Keratinocyte (primary cell): ENCODE measurements around the gene GSK3A. TPM values are rescaled to one million over a fixed set of nuclear protein-coding genes. Genes with fewer than 3 reads are reported as not detected.

ENCODE experiments used
- DNase-seq: peaks from one replicate; pipeline ENCODE4 v3.0.0-alpha.2; 2011; ENCODE audit warnings: low read depth, missing footprints, low spot score
- FAIRE-seq: peaks from 2 replicates; lab custom pipeline; 2011; peaks lifted over from hg19 to GRCh38; lab: Jason Lieb, UNC
- H2AFZ ChIP-seq: 2 replicates; pipeline ENCODE4 v1.6.0; 2012; ENCODE audit warnings: low read length, control low read depth, inconsistent platforms; ENCODE audit not compliant: control insufficient read depth
- H3K27ac ChIP-seq: 2 replicates; pipeline ENCODE4 v1.5.1; 2011; ENCODE audit warnings: low read length; ENCODE audit not compliant: control insufficient read depth, insufficient read depth
- H3K27me3 ChIP-seq: 3 replicates; pipeline ENCODE4 v1.6.0; 2011; ENCODE audit warnings: low read length; ENCODE audit not compliant: control insufficient read depth, insufficient read depth; ENCODE audit errors: extremely low read depth
- H3K36me3 ChIP-seq, 2 experiments: 2 replicates in 1 of 2; 3 replicates in 1 of 2; pipeline ENCODE4 v1.5.1; 2011; ENCODE audit warnings: low read length in 2 of 2, mild to moderate bottlenecking in 1 of 2; ENCODE audit not compliant: control insufficient read depth in 2 of 2, insufficient read depth in 2 of 2; ENCODE audit errors: extremely low read depth in 1 of 2
- H3K4me1 ChIP-seq: 3 replicates; pipeline ENCODE4 v1.5.1; 2011; ENCODE audit warnings: low read length; ENCODE audit not compliant: control insufficient read depth, insufficient read depth; ENCODE audit errors: extremely low read depth
- H3K4me2 ChIP-seq: 3 replicates; pipeline ENCODE4 v1.6.0; 2011; ENCODE audit warnings: low read depth, low read length; ENCODE audit not compliant: control insufficient read depth, insufficient read depth; ENCODE audit errors: extremely low read depth
- H3K4me3 ChIP-seq, 3 experiments: fragments of 200-600 bp in 1 of 3; sonication (generic) in 1 of 3; 2 replicates in 2 of 3; 3 replicates in 1 of 3; pipeline ENCODE4 v1.5.1; 2011 to 2016; ENCODE audit warnings: low read length in 3 of 3, mild to moderate bottlenecking in 3 of 3, control low read depth in 2 of 3, inconsistent platforms in 1 of 3, low read depth in 1 of 3, mixed read lengths in 1 of 3, mixed run types in 1 of 3, moderate library complexity in 1 of 3; ENCODE audit not compliant: control insufficient read depth in 2 of 3, insufficient read depth in 2 of 3; ENCODE audit errors: extremely low read depth in 1 of 3
- H3K79me2 ChIP-seq: 2 replicates; pipeline ENCODE4 v1.6.0; 2012; ENCODE audit warnings: low read length; ENCODE audit not compliant: control insufficient read depth, insufficient read depth
- H3K9ac ChIP-seq: 3 replicates; pipeline ENCODE4 v1.6.0; 2011; ENCODE audit warnings: low read length; ENCODE audit not compliant: control insufficient read depth, insufficient read depth; ENCODE audit errors: extremely low read depth
- H3K9me1 ChIP-seq: 3 replicates; pipeline ENCODE4 v1.6.0; 2011; ENCODE audit warnings: low read length; ENCODE audit not compliant: control insufficient read depth, insufficient read depth; ENCODE audit errors: extremely low read depth
- H3K9me3 ChIP-seq: 2 replicates; pipeline ENCODE4 v1.5.1; 2012; ENCODE audit warnings: low read depth, low read length; ENCODE audit not compliant: control insufficient read depth
- H4K20me1 ChIP-seq: 3 replicates; pipeline ENCODE4 v1.6.0; 2011; ENCODE audit warnings: low read length; ENCODE audit not compliant: control insufficient read depth, insufficient read depth; ENCODE audit errors: extremely low read depth
- CTCF ChIP-seq, 3 experiments: IDR thresholded peaks in 1 of 3; conservative IDR thresholded peaks in 1 of 3; optimal IDR thresholded peaks in 1 of 3; 2 replicates in 2 of 3; 3 replicates in 1 of 3; pipeline versions ENCODE3 to v1.5.1; 2011; ENCODE audit warnings: low read length in 3 of 3, mild to moderate bottlenecking in 3 of 3, moderate library complexity in 2 of 3, control low read depth in 1 of 3, inconsistent platforms in 1 of 3; ENCODE audit not compliant: insufficient read depth in 2 of 3; ENCODE audit errors: extremely low read depth in 1 of 3
- EZH2 ChIP-seq: IDR thresholded peaks from one replicate; pipeline ENCODE4 v1.6.1; 2012; ENCODE audit warnings: inconsistent platforms, mild to moderate bottlenecking, low read length, moderate library complexity
- dilution Hi-C: fragments of 300-500 bp; cut with MboI; formaldehyde crosslinking; loops from one replicate; pipeline ENCODE4 v1.7.0; 2020; ENCODE audit warnings: low sequenced_read_pairs; ENCODE audit not compliant: extremely low pct_ligation_motif_present
- polyA plus RNA-seq, 5 experiments: library from polyadenylated mRNA; depleted of rRNA in 3 of 5; stranded (reverse) in 3 of 5; stranded (forward) in 1 of 5; unstranded in 1 of 5; fragments of >200 nt; gene quantifications; 1 replicate in 1 of 5; 2 replicates in 3 of 5; 3 replicates in 1 of 5; pipeline versions ENCODE4 v1.2.1 to v1.2.3, GENCODE V29; 2011 to 2012; ENCODE audit warnings: missing spikeins in 2 of 5, low read depth in 1 of 5, low replicate concordance in 1 of 5

The GSK3A gene
- polyA plus RNA-seq, 1 donor (not counting 4 experiments of a cell fraction or from before 2014, with no cell fraction given) = 36.9 TPM

GRCh38 chr19:42226886-42227285, 15.5 kb downstream of the GSK3A start:
- peaks cover 21% of the 10 kb centered on the region for H4K20me1 ChIP-seq
- no peak overlapping the region for H3K4me3 ChIP-seq
- H3K36me3 ChIP-seq = peaks cover 36 to 43% of the 10 kb centered on the region in 2 experiments
- H3K4me2 ChIP-seq = no peak overlapping the region
- H3K9ac ChIP-seq = no peak overlapping the region
- H3K9me1 ChIP-seq = peaks cover 2% of the 10 kb centered on the region
- no peak overlapping the region for H3K27ac ChIP-seq
- DNase-seq = no peak
- H3K9me3 ChIP-seq = no peaks in the 10 kb centered on the region
- H3K4me1 ChIP-seq = peaks cover 13% of the 10 kb centered on the region
- dilution Hi-C loops = no loop called here
- TF ChIP-seq EZH2 = no peak
- no peak for TF ChIP-seq CTCF (optimal IDR thresholded peaks at IDR 0.05 in 1 of 3, IDR thresholded peaks at IDR 0.05 in 1 of 3, conservative IDR thresholded peaks at IDR 0.05 in 1 of 3; ENCODE audit: extremely low read depth in 1 of 3, insufficient read depth in 2 of 3, low read length in 3 of 3)
- FAIRE-seq = peak; percentile 75
- H3K79me2 ChIP-seq = peaks cover 64% of the 10 kb centered on the region
- H3K27me3 ChIP-seq = no peaks in the 10 kb centered on the region
- H2AFZ ChIP-seq = no peak overlapping the region

GRCh38 chr19:42225718-42226292, 16.6 kb downstream of the GSK3A start:
- H2AFZ ChIP-seq = no peak overlapping the region
- no peak for TF ChIP-seq CTCF (optimal IDR thresholded peaks at IDR 0.05 in 1 of 3, IDR thresholded peaks at IDR 0.05 in 1 of 3, conservative IDR thresholded peaks at IDR 0.05 in 1 of 3; ENCODE audit: extremely low read depth in 1 of 3, insufficient read depth in 2 of 3, low read length in 3 of 3)
- TF ChIP-seq EZH2 = no peak
- peaks cover 75% of the 10 kb centered on the region for H3K79me2 ChIP-seq
- no peak for FAIRE-seq
- peaks cover 21% of the 10 kb centered on the region for H4K20me1 ChIP-seq
- H3K9ac ChIP-seq = no peak overlapping the region
- no peaks in the 10 kb centered on the region for H3K27me3 ChIP-seq
- H3K9me1 ChIP-seq = peaks cover 2% of the 10 kb centered on the region
- no peak for DNase-seq
- H3K4me1 ChIP-seq = peaks cover 19% of the 10 kb centered on the region
- dilution Hi-C loops = no loop called here
- no peak overlapping the region for H3K4me2 ChIP-seq
- H3K27ac ChIP-seq = no peak overlapping the region
- H3K9me3 ChIP-seq = no peaks in the 10 kb centered on the region
- H3K4me3 ChIP-seq = no peak overlapping the region
- peaks cover 33 to 41% of the 10 kb centered on the region in 2 experiments for H3K36me3 ChIP-seq
